NOMO-1 treated with dmso at 0.1 percent for 144 hours (cell line): ENCODE measurements around the gene ADRM1.

Experiments
- DNase-seq: peaks from one replicate; lab custom pipeline; 2025; ENCODE audit not compliant: unreplicated experiment; lab: John Stamatoyannopoulos, UW

The ADRM1 gene

GRCh38 chr20:62280303-62280702, 22.5 kb upstream of the ADRM1 start:
- no peak for DNase-seq

GRCh38 chr20:62281161-62281933, 21.4 kb upstream of the ADRM1 start:
- no peak for DNase-seq

DNA sequence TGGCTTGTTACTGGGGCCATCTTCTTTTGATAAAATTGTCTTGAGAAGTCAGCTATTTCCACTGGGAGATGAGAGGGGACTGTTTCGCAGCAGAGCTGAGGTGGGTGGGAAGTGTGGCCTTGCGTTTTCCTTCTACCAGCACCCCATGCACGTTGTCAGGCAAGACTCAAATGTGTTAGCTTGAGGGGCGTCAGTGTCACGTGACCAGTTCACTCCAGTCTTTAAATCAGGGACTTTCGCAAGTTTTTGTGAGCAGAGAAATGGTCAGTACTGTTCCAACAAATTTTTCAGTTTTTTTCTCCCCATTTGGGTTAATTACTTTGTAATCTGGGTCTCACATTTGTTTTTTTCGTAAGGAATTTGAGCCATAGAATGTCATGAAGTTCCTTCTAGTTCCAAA, 20.7 kb upstream of the ADRM1 start:
- DNase-seq, result no peak

DNA sequence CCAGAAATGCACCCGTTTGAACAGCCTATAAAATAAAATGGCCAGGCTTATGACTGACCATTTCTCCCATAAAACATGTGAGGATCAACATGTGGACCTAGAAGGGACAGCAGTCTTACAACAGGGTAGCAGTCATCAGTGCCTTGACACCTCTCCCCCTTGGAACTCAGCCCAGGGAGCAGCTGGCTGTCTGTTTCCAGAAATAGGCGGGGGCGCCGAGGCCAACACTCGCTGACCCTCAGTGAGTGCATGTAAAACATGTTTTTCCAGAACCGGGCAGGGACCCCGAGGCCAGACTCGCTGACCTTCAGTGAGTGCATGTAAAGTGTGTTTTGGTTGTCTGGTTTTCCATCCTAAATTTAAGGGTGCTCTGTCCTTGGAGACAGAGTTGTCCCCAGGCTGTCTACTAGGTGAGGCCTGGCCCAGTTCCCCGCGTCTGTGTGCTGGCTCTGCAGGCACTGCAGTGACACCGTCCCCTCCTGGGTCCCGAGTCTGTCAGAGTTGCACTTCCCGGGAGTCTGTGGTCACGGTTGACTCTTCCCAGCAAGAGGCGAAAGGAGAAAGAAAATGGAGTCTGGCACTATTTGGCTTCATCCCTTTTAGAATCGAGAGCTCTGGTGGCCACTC, 19.8 kb upstream of the ADRM1 start:
- DNase-seq, result no peak

DNA sequence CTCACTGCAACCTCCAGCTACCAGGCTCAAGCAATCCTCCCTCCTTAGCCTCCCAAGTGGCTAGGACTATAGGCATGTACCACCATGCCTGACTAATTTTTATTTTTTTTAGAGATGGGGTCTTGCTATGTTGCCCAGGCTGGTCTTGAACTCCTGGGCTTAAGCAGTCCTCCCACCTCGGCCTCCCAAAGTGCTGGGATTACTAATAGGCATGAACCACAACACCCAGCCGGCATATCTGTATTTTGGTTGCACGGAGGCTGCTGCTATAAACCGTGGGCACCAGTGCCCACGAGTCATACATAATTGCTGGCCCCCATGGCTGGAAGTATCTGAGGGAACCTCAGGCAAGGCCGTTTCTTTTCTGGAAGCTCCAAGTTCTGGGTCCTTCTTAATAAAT, 18.3 kb upstream of the ADRM1 start:
- DNase-seq, result no peak

DNA sequence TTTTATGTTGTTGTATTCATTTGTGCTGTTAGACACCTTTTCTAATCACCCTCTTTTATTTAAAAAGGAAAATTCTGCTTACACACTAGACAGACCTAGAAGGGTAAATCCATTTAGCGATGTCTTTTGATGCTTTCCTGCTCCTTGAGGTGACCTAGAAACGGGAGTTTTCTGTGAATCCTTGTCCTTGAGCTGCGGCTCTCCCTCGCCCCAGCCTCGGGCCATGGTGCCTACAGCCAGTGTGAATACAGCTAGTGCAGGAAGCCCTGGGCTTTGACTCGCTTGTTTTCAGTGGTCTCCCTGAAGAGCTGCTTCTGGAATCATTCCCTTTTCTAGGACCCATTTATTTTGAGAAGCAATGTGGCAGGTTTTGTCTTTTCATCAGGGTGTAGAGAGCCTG, 17.6 kb upstream of the ADRM1 start:
- DNase-seq, result no peak

DNA sequence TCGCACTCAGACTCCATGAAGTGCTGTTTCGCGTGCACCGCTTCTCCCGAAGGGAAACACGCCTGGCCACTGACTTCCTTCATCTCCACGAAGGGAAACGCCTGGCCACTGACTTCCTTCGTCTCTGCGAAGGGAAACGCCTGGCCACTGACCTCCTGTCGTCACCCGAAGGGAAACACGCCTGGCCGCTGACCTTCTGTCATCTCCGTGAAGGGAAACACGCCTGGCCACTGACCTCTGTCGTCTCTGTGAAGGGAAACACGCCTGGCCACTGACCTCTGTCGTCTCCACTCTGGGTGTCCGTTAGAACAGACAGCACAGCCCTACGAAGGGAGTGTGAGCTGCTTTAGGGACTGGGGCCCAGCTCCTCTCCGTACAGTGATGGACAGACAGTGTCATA, 17.1 kb upstream of the ADRM1 start:
- no peak for DNase-seq

GRCh38 chr20:62286493-62287064, 16.2 kb upstream of the ADRM1 start:
- no peak for DNase-seq

- DNase-seq, result no peak
These were observed 15.7 kb upstream of the ADRM1 start for GRCh38 chr20:62287129-62287528.

GRCh38 chr20:62287759-62288534, 14.8 kb upstream of the ADRM1 start:
- DNase-seq, result no peak

- no peak for DNase-seq
These were observed 14.2 kb upstream of the ADRM1 start for GRCh38 chr20:62288535-62289105.

DNA sequence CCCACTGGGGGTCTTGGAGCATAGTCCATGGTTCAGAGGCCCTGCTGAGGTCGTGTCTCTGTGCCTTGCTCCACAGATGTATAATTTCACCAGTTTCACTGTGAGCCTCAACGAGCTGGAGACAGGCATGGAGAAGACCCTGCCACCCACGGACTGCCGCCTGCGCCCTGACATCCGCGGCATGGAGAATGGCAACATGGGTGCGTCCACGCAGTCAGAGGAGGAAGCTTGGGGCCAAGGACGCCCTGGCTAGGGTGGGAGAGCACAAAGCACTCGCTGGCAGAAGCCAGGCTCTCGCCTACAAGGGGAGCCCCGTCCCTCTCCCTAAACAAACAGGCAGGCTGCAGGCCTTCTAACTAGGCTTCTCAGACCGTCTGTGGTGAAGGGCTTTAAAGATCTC, 13.7 kb upstream of the ADRM1 start:
- DNase-seq, result no peak

DNA sequence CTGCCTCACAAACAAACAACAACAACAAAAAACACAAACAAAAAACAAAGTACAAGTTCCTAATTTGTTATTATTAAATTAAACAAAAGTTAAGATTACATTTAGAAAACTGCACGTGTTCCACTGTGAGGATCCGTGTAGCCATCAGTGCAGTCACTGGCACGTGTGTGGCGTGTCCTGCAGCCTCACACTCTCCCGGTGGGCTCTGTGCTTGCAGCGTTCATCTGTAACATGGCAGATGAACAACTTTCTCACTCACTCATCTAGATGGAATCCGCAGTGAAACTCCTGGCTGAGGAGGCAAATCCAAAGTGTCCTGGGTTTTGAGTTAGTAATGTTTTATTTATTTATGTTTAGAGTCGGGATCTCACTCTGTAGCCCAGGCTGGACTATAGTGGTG, 12.9 kb upstream of the ADRM1 start:
- no peak for DNase-seq

DNA sequence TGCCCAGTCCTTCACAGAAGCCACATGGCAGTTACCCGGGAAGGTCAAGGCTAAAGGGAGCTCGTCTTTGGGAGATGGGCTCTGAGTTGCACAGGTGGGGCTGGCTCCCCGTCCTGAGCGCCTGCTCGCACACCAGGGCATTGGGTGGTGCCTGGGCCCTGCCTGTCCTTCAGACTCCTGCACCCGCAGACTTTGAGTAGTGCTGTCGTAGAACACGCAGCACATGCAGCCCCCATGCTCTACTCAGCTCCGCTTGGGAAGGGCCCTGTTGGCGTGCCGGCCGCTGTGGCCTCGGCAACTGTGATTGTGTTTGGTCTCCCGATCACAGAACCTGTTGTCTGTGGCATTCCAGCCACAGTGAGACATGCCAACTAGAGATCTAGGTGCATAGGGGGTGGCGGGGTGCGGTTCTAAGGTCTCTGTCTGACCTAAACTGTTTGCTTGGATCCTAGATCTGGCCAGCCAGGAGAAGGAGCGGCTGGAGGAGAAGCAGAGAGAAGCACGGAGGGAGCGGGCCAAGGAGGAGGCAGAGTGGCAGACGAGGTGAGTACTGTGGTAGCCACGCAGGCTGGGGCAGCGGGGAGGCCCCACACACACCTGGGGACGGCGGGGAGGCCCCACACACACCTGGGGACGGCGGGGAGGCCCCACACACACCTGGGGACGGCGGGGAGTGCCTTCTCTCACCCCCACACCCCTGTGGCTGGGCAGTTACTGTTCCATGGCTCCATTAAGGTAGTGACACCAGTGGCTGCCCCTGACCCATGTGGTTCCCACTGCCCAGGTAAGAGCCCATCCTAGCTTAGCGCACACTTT, 11.3 kb upstream of the ADRM1 start:
- DNase-seq, result no peak

DNA sequence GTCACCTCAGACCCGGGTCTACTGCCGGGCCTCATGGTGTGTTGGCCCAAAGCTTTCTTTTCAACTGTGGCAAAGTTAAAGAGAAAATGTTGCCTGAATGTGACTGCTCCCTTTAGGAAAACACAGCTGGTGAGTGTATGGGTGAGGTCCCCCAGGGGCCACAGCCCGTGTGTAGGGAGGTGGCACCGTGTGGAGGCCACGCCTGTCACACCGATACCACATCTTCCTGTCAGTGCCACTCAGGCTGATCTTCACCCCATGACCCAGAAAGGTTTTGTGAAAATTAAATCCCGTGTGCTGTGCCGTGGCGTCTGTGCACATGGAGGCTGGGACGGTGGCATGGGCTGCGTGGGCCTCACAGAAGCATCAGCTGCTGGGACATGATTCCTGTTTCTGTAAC, 10.7 kb upstream of the ADRM1 start:
- no peak for DNase-seq

GRCh38 chr20:62293111-62293784, 9.5 kb upstream of the ADRM1 start:
- no peak for DNase-seq

DNA sequence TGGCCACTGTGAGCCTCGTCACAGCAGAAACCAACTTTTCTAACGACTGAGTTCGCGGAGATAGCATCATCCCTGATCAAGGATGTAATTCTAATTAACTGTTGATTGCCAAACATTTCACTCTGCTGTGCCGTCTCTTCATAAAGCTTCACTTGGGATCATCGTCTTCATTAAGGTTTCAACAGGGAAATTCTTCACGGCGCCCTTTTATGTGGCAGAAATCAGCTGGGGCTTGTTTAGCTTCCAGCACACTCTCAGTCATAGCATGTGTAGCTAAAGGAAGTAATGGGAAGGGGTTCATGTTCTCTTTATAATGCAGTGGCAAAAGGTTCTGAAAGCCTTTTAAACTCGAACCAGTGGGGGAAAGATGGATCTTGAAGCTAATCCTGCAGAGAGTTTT, 8.9 kb upstream of the ADRM1 start:
- DNase-seq, result no peak

- DNase-seq, result no peak
These were observed 8.3 kb upstream of the ADRM1 start for GRCh38 chr20:62294516-62294915.

DNA sequence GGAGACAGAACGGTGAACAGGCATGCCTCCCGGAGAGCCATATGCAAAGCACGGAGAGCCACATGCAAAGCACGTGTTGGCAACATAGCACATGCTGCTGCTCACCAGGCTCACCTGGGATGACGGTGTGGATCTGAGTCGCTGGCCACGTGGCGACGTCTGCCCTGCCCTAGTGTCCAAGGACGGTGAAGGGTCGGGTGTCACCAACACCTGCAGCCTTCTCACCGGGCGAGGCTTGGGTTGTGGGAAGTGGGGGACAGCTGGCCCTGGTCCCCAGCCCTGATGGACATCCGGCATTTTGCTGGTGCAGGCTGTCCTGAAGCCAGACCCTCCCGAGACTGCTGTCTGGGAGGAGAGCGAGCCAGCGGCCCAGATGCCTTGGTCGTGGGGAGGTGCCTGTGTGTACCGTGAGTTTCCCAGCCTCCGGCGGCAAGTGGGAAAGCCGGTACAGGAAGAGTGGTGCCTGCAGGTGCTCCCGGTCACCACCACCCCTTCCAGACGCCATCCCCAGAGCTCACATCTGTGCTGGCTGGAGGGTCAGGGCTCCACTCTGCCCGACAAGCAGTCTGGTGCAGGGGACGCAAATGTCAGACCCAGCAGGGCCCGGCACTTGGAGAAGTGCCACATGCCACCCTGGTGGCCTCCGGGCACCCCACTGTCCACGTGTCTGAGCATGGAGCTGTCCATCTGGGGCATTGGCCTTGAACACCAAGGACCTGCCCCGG, 5.9 kb upstream of the ADRM1 start:
- DNase-seq, result no peak
